Ectodermal cell (in vitro differentiated cells): Measurements from ENCODE around the gene EPB41L4B.

Experiments used
- H3K27ac ChIP-seq: 2 replicates; pipeline ENCODE4 v1.7.0; 2013; ENCODE audit warnings: mild to moderate bottlenecking, low read depth, low read length; ENCODE audit not compliant: insufficient read depth, poor library complexity, severe bottlenecking
- H3K27me3 ChIP-seq: 2 replicates; pipeline ENCODE4 v1.7.0; 2013; ENCODE audit warnings: mild to moderate bottlenecking, low read length; ENCODE audit not compliant: insufficient read depth, control insufficient read depth, poor library complexity, severe bottlenecking
- H3K36me3 ChIP-seq: one replicate; pipeline ENCODE4 v1.7.0; 2013; ENCODE audit warnings: low read length; ENCODE audit not compliant: control insufficient read depth, insufficient read depth
- H3K4me1 ChIP-seq: one replicate; pipeline ENCODE4 v1.7.0; 2013; ENCODE audit warnings: low read length; ENCODE audit not compliant: control insufficient read depth, insufficient read depth
- H3K4me3 ChIP-seq: 2 replicates; pipeline ENCODE4 v1.7.0; 2013; ENCODE audit warnings: low read depth, low read length, control low read depth; ENCODE audit not compliant: insufficient read depth
- H3K9me3 ChIP-seq: 2 replicates; pipeline ENCODE4 v1.7.0; 2013; ENCODE audit warnings: mild to moderate bottlenecking, low read length, moderate library complexity; ENCODE audit not compliant: control insufficient read depth
- WGBS, 2 experiments: methylation state at CpG; one replicate each; pipeline ENCODE4 v1.1.7; 2013; ENCODE audit warnings: missing lambda C conversion rate in 2 of 2; 5-methylcytosine and 5-hydroxymethylcytosine counted together

EPB41L4B gene

GRCh38 chr9:109323771-109324170 is 2.9 kb upstream of the EPB41L4B start:
- peaks cover 20% of the 10 kb centered on the region for H3K27me3 ChIP-seq
- H3K9me3 ChIP-seq, result no peaks in the 10 kb centered on the region
- H3K27ac ChIP-seq, result no peak overlapping the region
- no peaks in the 10 kb centered on the region for H3K36me3 ChIP-seq
- 84 to 87% methylated on average over 3 of the region's 3 CpGs for WGBS, 2 experiments
- no peak overlapping the region for H3K4me3 ChIP-seq
- H3K4me1 ChIP-seq, result peaks cover 10% of the 10 kb centered on the region

- WGBS, 2 experiments, result 84 to 86% methylated on average over 5 of the region's 5 CpGs
- Histone ChIP-seq H3K36me3 (no peaks in the 10 kb centered on the region), H3K4me3 (no peak overlapping the region), H3K27me3 (peaks cover 32% of the 10 kb centered on the region), H3K27ac (no peak overlapping the region), H3K9me3 (no peaks in the 10 kb centered on the region), H3K4me1 (peaks cover 15% of the 10 kb centered on the region)
These were observed 868 bp upstream of the EPB41L4B start for GRCh38 chr9:109321727-109322126.

- WGBS, 2 experiments, result 0% methylated on average over 77 of the region's 77 CpGs
These were observed 523 bp downstream of the EPB41L4B start for GRCh38 chr9:109320331-109320741.

GRCh38 chr9:109319626-109320241 is 1.1 kb downstream of the EPB41L4B start:
- Histone ChIP-seq H3K4me3 (peak overlapping the region; percentile 45), H3K27ac (no peak overlapping the region), H3K9me3 (no peaks in the 10 kb centered on the region), H3K36me3 (no peaks in the 10 kb centered on the region), H3K4me1 (peaks cover 15% of the 10 kb centered on the region), H3K27me3 (peaks cover 32% of the 10 kb centered on the region)
- WGBS, 2 experiments, result 1 to 2% methylated on average over 42 of the region's 42 CpGs

More at GRCh38 chr9:109320331-109320741, 523 bp downstream of the EPB41L4B start:
- Histone ChIP-seq H3K36me3 (no peaks in the 10 kb centered on the region), H3K4me1 (peaks cover 15% of the 10 kb centered on the region), H3K27me3 (peaks cover 32% of the 10 kb centered on the region), H3K9me3 (no peaks in the 10 kb centered on the region), H3K27ac (no peak overlapping the region), H3K4me3 (peak overlapping the region; percentile 45)

- H3K36me3 ChIP-seq, result no peaks in the 10 kb centered on the region
- H3K4me1 ChIP-seq, result peaks cover 15% of the 10 kb centered on the region
- peak overlapping the region; percentile 45 for H3K4me3 ChIP-seq
- H3K9me3 ChIP-seq, result no peaks in the 10 kb centered on the region
- no peak overlapping the region for H3K27ac ChIP-seq
- 3 to 4% methylated on average over 41 of the region's 41 CpGs for whole genome bisulfite sequencing, 2 experiments
- H3K27me3 ChIP-seq, result peaks cover 32% of the 10 kb centered on the region
These were observed 1.7 kb downstream of the EPB41L4B start for GRCh38 chr9:109319017-109319625.

- Histone ChIP-seq H3K27ac (no peak overlapping the region), H3K36me3 (no peaks in the 10 kb centered on the region), H3K4me1 (peaks cover 15% of the 10 kb centered on the region), H3K27me3 (peaks cover 32% of the 10 kb centered on the region), H3K9me3 (no peaks in the 10 kb centered on the region), H3K4me3 (no peak overlapping the region)
- 15 to 18% methylated on average over 13 of the region's 13 CpGs for WGBS, 2 experiments
These were observed 2.7 kb downstream of the EPB41L4B start for GRCh38 chr9:109317979-109318741.

- H3K27ac ChIP-seq, result no peak overlapping the region
- H3K4me3 ChIP-seq, result no peak overlapping the region
- peaks cover 32% of the 10 kb centered on the region for H3K27me3 ChIP-seq
These were observed 3.4 kb downstream of the EPB41L4B start for GRCh38 chr9:109317311-109317978.

GRCh38 chr9:109316207-109316640 is 4.6 kb downstream of the EPB41L4B start:
- WGBS, 2 experiments, result 86 to 87% methylated on average over 12 of the region's 12 CpGs
- peaks cover 25% of the 10 kb centered on the region for H3K27me3 ChIP-seq

More at GRCh38 chr9:109317311-109317978, 3.4 kb downstream of the EPB41L4B start:
- Histone ChIP-seq H3K9me3 (no peaks in the 10 kb centered on the region), H3K4me1 (peaks cover 15% of the 10 kb centered on the region), H3K36me3 (no peaks in the 10 kb centered on the region)
- 80% methylated on average over 13 of the region's 13 CpGs for WGBS, 2 experiments

GRCh38 chr9:109315480-109316206 is 5.2 kb downstream of the EPB41L4B start:
- Histone ChIP-seq H3K27ac (no peak overlapping the region), H3K9me3 (no peaks in the 10 kb centered on the region), H3K36me3 (no peaks in the 10 kb centered on the region), H3K4me1 (peaks cover 15% of the 10 kb centered on the region), H3K4me3 (no peak overlapping the region), H3K27me3 (peaks cover 25% of the 10 kb centered on the region)
- WGBS, 2 experiments, result 78 to 80% methylated on average over 6 to 7 of the region's 7 CpGs

More at GRCh38 chr9:109316207-109316640, 4.6 kb downstream of the EPB41L4B start:
- Histone ChIP-seq H3K4me3 (no peak overlapping the region), H3K4me1 (peaks cover 15% of the 10 kb centered on the region), H3K9me3 (no peaks in the 10 kb centered on the region), H3K27ac (no peak overlapping the region), H3K36me3 (no peaks in the 10 kb centered on the region)
